HepG2 (cell line): ENCODE results near the gene RETREG2. TPM values are rescaled to one million over a fixed set of nuclear protein-coding genes. Genes with fewer than 3 reads are reported as not detected.

ENCODE experiments used
- JUNB ChIP-seq: sonication (generic); formaldehyde crosslinking; IDR thresholded peaks from 2 replicates; pipeline ENCODE4 v1.8.0; 2022; ENCODE audit warnings: missing genetic modification reagents, mild to moderate bottlenecking, borderline replicate concordance
- MTF1 ChIP-seq: sonication (generic); formaldehyde crosslinking; IDR thresholded peaks from 2 replicates; pipeline ENCODE4 v1.5.0; 2020; ENCODE audit warnings: missing genetic modification reagents
- NCOA5 ChIP-seq: sonication (generic); formaldehyde crosslinking; IDR thresholded peaks from 2 replicates; pipeline ENCODE4 v1.4.0; 2020; ENCODE audit warnings: missing genetic modification reagents
- NFE2 ChIP-seq: sonication (generic); formaldehyde crosslinking; IDR thresholded peaks from 2 replicates; pipeline ENCODE4 v1.4.0; 2020; ENCODE audit warnings: missing genetic modification reagents
- PAX8 ChIP-seq: sonication (generic); formaldehyde crosslinking; IDR thresholded peaks from 2 replicates; pipeline ENCODE4 v1.8.0; 2022; ENCODE audit warnings: mild to moderate bottlenecking, missing genetic modification reagents, borderline replicate concordance
- RAD21 ChIP-seq: fragments of 450-650 bp; formaldehyde crosslinking; IDR thresholded peaks from 2 replicates; pipeline ENCODE4 v1.5.0; 2020; ENCODE audit warnings: mild to moderate bottlenecking
- REL ChIP-seq: sonication (generic); formaldehyde crosslinking; conservative IDR thresholded peaks from 2 replicates; pipeline ENCODE4 v1.8.0; 2022; ENCODE audit warnings: mild to moderate bottlenecking, missing genetic modification reagents, moderate library complexity
- RORA ChIP-seq: sonication (generic); formaldehyde crosslinking; IDR thresholded peaks from 2 replicates; pipeline ENCODE4 v1.5.0; 2020; ENCODE audit warnings: mild to moderate bottlenecking, missing genetic modification reagents, moderate library complexity
- RXRB ChIP-seq: IDR thresholded peaks from 2 replicates; pipeline ENCODE4 v1.6.1; 2016; ENCODE audit warnings: borderline replicate concordance, missing genetic modification reagents, missing compliant biosample characterization
- ZBTB3 ChIP-seq: sonication (generic); formaldehyde crosslinking; IDR thresholded peaks from 2 replicates; pipeline ENCODE4 v1.4.0; 2020; ENCODE audit warnings: low read depth, mild to moderate bottlenecking, moderate library complexity, missing genetic modification reagents, borderline replicate concordance
- ZBTB42 ChIP-seq: sonication (generic); formaldehyde crosslinking; IDR thresholded peaks from 2 replicates; pipeline ENCODE4 v1.5.0; 2020; ENCODE audit warnings: mild to moderate bottlenecking, missing genetic modification reagents
- ZNF225 ChIP-seq: sonication (generic); formaldehyde crosslinking; IDR thresholded peaks from 2 replicates; pipeline ENCODE4 v1.4.0; 2020; ENCODE audit warnings: mild to moderate bottlenecking, missing genetic modification reagents
- ZNF383 ChIP-seq: sonication (generic); formaldehyde crosslinking; IDR thresholded peaks from 2 replicates; pipeline ENCODE4 v1.4.0; 2020; ENCODE audit warnings: missing genetic modification reagents, mild to moderate bottlenecking, borderline replicate concordance
- ZNF441 ChIP-seq: sonication (generic); formaldehyde crosslinking; IDR thresholded peaks from 2 replicates; pipeline ENCODE4 v1.7.0; 2021; ENCODE audit warnings: missing genetic modification reagents, borderline replicate concordance
- ZNF558 ChIP-seq: sonication (generic); formaldehyde crosslinking; IDR thresholded peaks from 2 replicates; pipeline ENCODE4 v1.9.0; 2022; ENCODE audit warnings: mild to moderate bottlenecking, missing genetic modification reagents, borderline replicate concordance
- ZNF619 ChIP-seq: sonication (generic); formaldehyde crosslinking; IDR thresholded peaks from 2 replicates; pipeline ENCODE4 v1.4.0; 2020; ENCODE audit warnings: mild to moderate bottlenecking, missing genetic modification reagents
- ZNF841 ChIP-seq: sonication (generic); formaldehyde crosslinking; IDR thresholded peaks from 2 replicates; pipeline ENCODE4 v1.8.1; 2023; ENCODE audit warnings: missing genetic modification reagents, borderline replicate concordance
- polyA plus RNA-seq, 8 experiments: library from polyadenylated mRNA; depleted of rRNA in 3 of 8; stranded (reverse) in 7 of 8; unstranded in 1 of 8; fragments of >200 nt; fragmentation: Illumina TruSeq in 4 of 8; extraction: Trizol in 4 of 8; gene quantifications; 2 replicates each; pipeline versions ENCODE4 v1.2.1 to v1.2.3, GENCODE V29; 2011 to 2016; ENCODE audit warnings: low read depth in 4 of 8, missing spikeins in 1 of 8, mixed read lengths in 1 of 8; ENCODE audit not compliant: insufficient read depth in 1 of 8
- total RNA-seq, 5 experiments: library from RNA; depleted of rRNA; stranded (reverse); fragments of >200 nt; fragmentation: Illumina TruSeq; extraction: Trizol; gene quantifications; 2 replicates each; pipeline ENCODE4 v1.2.3, GENCODE V29; 2016; ENCODE audit warnings: low read depth in 1 of 5
- TF ChIP-seq, protein P1 (sequence below): sonication (generic); formaldehyde crosslinking; IDR thresholded peaks from 2 replicates; pipeline ENCODE4 v1.8.1; 2023; ENCODE audit warnings: missing genetic modification reagents, inconsistent platforms, borderline replicate concordance
- TF ChIP-seq, protein P2 (sequence below): sonication (generic); formaldehyde crosslinking; IDR thresholded peaks from 2 replicates; pipeline ENCODE4 v1.4.0; 2020; ENCODE audit warnings: missing genetic modification reagents, mild to moderate bottlenecking, borderline replicate concordance
- TF ChIP-seq, protein P3 (sequence below): sonication (generic); formaldehyde crosslinking; IDR thresholded peaks from 2 replicates; pipeline ENCODE4 v1.4.0; 2020; ENCODE audit warnings: missing genetic modification reagents, low read depth, mild to moderate bottlenecking, borderline replicate concordance
- TF ChIP-seq, protein P4 (sequence below): sonication (generic); formaldehyde crosslinking; IDR thresholded peaks from 2 replicates; pipeline ENCODE4 v1.8.0; 2022; ENCODE audit warnings: mild to moderate bottlenecking, missing genetic modification reagents
- TF ChIP-seq, protein P5 (sequence below): sonication (generic); formaldehyde crosslinking; IDR thresholded peaks from 2 replicates; pipeline ENCODE4 v1.8.0; 2023; ENCODE audit warnings: mild to moderate bottlenecking, missing genetic modification reagents

RETREG2 gene
- total and polyA plus RNA-seq, 2 of the 13 experiments (the other 11 are each of a cell fraction or from before 2014, with no cell fraction given) = 86.0 to 134 TPM

DNA sequence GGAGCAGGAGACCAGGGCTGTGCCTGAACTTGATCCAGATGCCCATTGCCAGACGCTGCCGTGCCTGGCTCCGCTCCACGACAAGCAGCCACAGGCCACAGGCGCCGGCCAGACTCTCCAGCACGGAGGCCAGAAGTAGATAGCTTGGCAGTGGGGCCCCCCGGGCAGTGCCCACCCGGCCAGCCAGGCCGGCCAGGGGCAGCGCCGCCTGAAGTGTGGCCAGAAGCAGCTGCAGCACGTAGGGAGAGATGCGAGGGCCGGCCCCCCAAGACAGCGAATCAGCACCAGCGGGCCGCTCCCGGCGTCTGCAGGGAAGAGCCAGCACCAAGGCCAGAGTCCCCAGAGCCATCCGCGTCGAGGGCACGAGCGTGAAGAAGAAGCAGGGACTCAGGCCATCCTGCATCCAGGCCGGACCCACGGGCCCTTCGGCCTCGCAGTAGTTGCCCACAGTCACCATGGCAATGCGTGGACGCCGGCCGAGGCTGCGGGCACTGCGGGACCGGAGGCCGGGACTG is 40.2 kb downstream of the RETREG2 start (continued):
- TF ChIP-seq, protein P1, sequence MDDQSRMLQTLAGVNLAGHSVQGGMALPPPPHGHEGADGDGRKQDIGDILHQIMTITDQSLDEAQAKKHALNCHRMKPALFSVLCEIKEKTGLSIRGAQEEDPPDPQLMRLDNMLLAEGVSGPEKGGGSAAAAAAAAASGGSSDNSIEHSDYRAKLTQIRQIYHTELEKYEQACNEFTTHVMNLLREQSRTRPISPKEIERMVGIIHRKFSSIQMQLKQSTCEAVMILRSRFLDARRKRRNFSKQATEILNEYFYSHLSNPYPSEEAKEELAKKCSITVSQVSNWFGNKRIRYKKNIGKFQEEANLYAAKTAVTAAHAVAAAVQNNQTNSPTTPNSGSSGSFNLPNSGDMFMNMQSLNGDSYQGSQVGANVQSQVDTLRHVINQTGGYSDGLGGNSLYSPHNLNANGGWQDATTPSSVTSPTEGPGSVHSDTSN (CRISPR knock-in tag) = peak; percentile 32; the same call in 1 of the 2 replicates
- TF ChIP-seq, protein P2, sequence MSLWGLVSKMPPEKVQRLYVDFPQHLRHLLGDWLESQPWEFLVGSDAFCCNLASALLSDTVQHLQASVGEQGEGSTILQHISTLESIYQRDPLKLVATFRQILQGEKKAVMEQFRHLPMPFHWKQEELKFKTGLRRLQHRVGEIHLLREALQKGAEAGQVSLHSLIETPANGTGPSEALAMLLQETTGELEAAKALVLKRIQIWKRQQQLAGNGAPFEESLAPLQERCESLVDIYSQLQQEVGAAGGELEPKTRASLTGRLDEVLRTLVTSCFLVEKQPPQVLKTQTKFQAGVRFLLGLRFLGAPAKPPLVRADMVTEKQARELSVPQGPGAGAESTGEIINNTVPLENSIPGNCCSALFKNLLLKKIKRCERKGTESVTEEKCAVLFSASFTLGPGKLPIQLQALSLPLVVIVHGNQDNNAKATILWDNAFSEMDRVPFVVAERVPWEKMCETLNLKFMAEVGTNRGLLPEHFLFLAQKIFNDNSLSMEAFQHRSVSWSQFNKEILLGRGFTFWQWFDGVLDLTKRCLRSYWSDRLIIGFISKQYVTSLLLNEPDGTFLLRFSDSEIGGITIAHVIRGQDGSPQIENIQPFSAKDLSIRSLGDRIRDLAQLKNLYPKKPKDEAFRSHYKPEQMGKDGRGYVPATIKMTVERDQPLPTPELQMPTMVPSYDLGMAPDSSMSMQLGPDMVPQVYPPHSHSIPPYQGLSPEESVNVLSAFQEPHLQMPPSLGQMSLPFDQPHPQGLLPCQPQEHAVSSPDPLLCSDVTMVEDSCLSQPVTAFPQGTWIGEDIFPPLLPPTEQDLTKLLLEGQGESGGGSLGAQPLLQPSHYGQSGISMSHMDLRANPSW (CRISPR knock-in tag) = no peak
- TF ChIP-seq REL (peak; percentile 92; the same call in 1 of the 2 replicates), MTF1 (CRISPR knock-in tag) (peak; percentile 70; the same call in 1 of the 2 replicates), ZBTB3 (0 out of 2 replicates have a peak, but pooled peaks have one; percentile 71), RXRB (no peak), NFE2 (no peak), NCOA5 (CRISPR knock-in tag) (peak; percentile 47; the same call in 1 of the 2 replicates), ZNF441 (peak; percentile 36), ZNF619 (CRISPR knock-in tag) (no peak; the same call in 1 of the 2 replicates), ZNF841 (CRISPR knock-in tag) (peak; percentile 66; the same call in 1 of the 2 replicates), RAD21 (CRISPR knock-in tag) (0 out of 2 replicates have a peak, but pooled peaks have one; percentile 22), ZNF383 (CRISPR knock-in tag) (peak; percentile 39; the same call in 1 of the 2 replicates), ZNF225 (CRISPR knock-in tag) (peak; percentile 80; the same call in 1 of the 2 replicates), ZBTB42 (CRISPR knock-in tag) (no peak), ZNF558 (CRISPR knock-in tag) (peak; percentile 88; the same call in 1 of the 2 replicates), PAX8 (0 out of 2 replicates have a peak, but pooled peaks have one; percentile 45), JUNB (CRISPR knock-in tag) (peak; percentile 52; the same call in 1 of the 2 replicates), RORA (CRISPR knock-in tag) (0 out of 2 replicates have a peak, but pooled peaks have one; percentile 63)
- TF ChIP-seq, protein P3, sequence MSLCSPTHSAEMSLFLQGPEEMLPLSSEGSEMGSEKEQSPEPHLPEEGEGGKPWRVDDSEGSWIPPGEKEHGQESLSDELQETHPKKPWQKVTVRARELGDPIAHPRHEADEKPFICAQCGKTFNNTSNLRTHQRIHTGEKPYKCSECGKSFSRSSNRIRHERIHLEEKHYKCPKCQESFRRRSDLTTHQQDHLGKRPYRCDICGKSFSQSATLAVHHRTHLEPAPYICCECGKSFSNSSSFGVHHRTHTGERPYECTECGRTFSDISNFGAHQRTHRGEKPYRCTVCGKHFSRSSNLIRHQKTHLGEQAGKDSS (CRISPR knock-in tag) = peak; percentile 11; the same call in 1 of the 2 replicates
- TF ChIP-seq, protein P4, sequence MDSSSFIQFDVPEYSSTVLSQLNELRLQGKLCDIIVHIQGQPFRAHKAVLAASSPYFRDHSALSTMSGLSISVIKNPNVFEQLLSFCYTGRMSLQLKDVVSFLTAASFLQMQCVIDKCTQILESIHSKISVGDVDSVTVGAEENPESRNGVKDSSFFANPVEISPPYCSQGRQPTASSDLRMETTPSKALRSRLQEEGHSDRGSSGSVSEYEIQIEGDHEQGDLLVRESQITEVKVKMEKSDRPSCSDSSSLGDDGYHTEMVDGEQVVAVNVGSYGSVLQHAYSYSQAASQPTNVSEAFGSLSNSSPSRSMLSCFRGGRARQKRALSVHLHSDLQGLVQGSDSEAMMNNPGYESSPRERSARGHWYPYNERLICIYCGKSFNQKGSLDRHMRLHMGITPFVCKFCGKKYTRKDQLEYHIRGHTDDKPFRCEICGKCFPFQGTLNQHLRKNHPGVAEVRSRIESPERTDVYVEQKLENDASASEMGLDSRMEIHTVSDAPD = no peak
- TF ChIP-seq, protein P5, sequence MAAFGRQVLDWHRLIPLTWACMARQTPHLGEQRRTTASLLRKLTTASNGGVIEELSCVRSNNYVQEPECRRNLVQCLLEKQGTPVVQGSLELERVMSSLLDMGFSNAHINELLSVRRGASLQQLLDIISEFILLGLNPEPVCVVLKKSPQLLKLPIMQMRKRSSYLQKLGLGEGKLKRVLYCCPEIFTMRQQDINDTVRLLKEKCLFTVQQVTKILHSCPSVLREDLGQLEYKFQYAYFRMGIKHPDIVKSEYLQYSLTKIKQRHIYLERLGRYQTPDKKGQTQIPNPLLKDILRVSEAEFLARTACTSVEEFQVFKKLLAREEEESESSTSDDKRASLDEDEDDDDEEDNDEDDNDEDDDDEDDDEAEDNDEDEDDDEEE (CRISPR knock-in tag) = 0 out of 2 replicates have a peak, but pooled peaks have one; percentile 94
